A549 treated with ZK216348 at 1 μM for 4 hours (cell line): ENCODE results near the gene IL17D. TPM values are rescaled to one million over a fixed set of nuclear protein-coding genes. Genes with fewer than 3 reads are reported as not detected.

Experiments
- total RNA-seq: library from RNA; stranded (reverse); fragments of 200-300 nt; extraction: Qiagen RNA extraction; gene quantifications from 5 replicates; pipeline ENCODE4 v1.2.3, GENCODE V29; 2022; ENCODE audit warnings: low read depth

The IL17D gene, protein sequence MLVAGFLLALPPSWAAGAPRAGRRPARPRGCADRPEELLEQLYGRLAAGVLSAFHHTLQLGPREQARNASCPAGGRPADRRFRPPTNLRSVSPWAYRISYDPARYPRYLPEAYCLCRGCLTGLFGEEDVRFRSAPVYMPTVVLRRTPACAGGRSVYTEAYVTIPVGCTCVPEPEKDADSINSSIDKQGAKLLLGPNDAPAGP
- total RNA-seq: 1.1 to 1.5 TPM (median 1.2 TPM) in 5 replicates

DNA sequence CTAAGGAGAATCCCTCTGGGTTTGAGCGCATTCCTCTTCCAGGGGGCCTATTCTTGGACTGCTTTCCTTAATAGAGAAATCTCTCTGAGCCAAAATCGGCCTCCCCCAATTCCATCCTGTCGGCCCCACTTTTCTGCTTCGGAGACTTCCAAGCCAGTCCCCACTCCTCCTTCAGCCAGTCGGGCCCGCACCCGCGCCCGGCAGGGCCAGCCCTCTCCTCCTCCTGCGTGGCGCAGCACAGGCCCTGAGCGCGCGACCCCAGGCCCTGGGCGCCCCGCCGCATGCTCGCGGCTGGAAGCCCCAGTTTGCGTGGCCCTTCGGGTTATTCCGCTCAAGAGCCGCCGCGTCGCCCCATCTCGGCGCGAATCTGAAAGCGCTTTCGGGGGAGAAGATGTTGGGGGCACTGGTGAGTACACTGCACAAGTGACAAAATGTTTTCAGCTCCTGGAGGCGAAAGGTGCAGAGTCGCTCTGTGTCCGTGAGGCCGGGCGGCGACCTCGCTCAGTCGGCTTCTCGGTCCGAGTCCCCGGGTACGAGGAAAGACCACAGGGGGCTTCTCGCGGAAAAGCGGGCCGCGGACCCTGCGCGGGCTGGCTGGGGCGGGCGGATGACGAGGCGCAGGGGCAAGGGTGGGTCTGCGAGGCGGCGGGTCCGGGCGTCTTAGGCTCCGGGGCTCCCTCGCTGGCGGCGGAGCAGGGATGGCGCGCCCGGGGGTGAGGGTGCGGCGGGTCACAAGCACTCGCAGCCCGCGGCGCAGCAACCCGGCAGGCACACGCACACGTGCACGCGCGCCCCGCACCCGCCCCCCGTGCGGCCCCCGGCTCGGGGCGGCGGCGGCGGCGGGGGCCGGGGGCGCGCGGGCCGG, at the start of gene IL17D:
Gene IL17D, plus strand, starts transcription at position 785 of the 865 bp plus-strand sequence. CDS start 303 bp downstream, outside the sequence.

Other genes with a start within 250 kb of the IL17D start
- gene CRYL1, start 177.8 kb upstream of the IL17D start, total RNA-seq: 4.9 to 6.5 TPM (median 5.7 TPM) in 5 replicates
- 5.1 to 12.6 TPM (median 9.0 TPM) in 5 replicates for gene IFT88, start 136.5 kb upstream of the IL17D start, total RNA-seq
- gene EEF1AKMT1, start 70.3 kb downstream of the IL17D start, total RNA-seq: 3.4 to 7.2 TPM (median 4.3 TPM) in 5 replicates
- 3.8 to 8.0 TPM (median 6.2 TPM) in 5 replicates for gene XPO4, start 199.0 kb downstream of the IL17D start, total RNA-seq